SU-DHL-6 (cell line): ENCODE measurements around the gene SLC16A6.

Experiments used
- H2AFZ ChIP-seq: fragments of 200-600 bp; sonication (generic); 2 replicates; pipeline ENCODE4 v1.6.1; 2014; ENCODE audit warnings: low read depth, mild to moderate bottlenecking, moderate library complexity, mixed read lengths, antibody characterized with exemption, low read length; ENCODE audit not compliant: severe bottlenecking
- H3F3A ChIP-seq: fragments of 200-600 bp; shearing (Covaris generic); 2 replicates; pipeline ENCODE4 v1.6.0; 2016; ENCODE audit warnings: antibody characterized with exemption, mild to moderate bottlenecking; ENCODE audit not compliant: insufficient read depth
- H3K27ac ChIP-seq: fragments of 200-600 bp; sonication (generic); 2 replicates; pipeline ENCODE4 v1.5.1; 2016; ENCODE audit warnings: low read depth, mild to moderate bottlenecking, low read length, moderate library complexity, mixed read lengths
- H3K27me3 ChIP-seq: fragments of 200-600 bp; sonication (generic), shearing (Covaris generic); 2 replicates; pipeline ENCODE4 v1.6.0; 2014; ENCODE audit warnings: mild to moderate bottlenecking, low read length
- H3K36me3 ChIP-seq: fragments of 200-600 bp; sonication (generic); 2 replicates; pipeline ENCODE4 v1.6.1; 2014; ENCODE audit warnings: mild to moderate bottlenecking, low read length, mixed read lengths
- H3K4me2 ChIP-seq: fragments of 300-600, 200-600 bp; shearing (Covaris generic), sonication (generic); 2 replicates; pipeline ENCODE4 v1.6.0; 2014; ENCODE audit warnings: low read length, low read depth, mild to moderate bottlenecking; ENCODE audit not compliant: poor library complexity, severe bottlenecking
- H3K4me3 ChIP-seq: fragments of 200-600 bp; sonication (generic); 2 replicates; pipeline ENCODE4 v1.5.1; 2014; ENCODE audit warnings: antibody characterized with exemption, low read length, mild to moderate bottlenecking, mixed read lengths; ENCODE audit not compliant: insufficient read depth, poor library complexity, severe bottlenecking
- H3K79me2 ChIP-seq: fragments of 200-600 bp; sonication (generic); 2 replicates; pipeline ENCODE4 v1.6.1; 2014; ENCODE audit warnings: mild to moderate bottlenecking, low read length, moderate library complexity; ENCODE audit not compliant: insufficient read depth
- H3K9ac ChIP-seq: fragments of 200-600 bp; sonication (generic); 2 replicates; pipeline ENCODE4 v1.7.0; 2014; ENCODE audit warnings: mild to moderate bottlenecking, low read length
- H3K9me2 ChIP-seq: fragments of 200-600 bp; sonication (generic); replicated peaks from 2 replicates; pipeline ENCODE4 v1.6.1; 2014; ENCODE audit warnings: low read length; ENCODE audit not compliant: insufficient read depth
- H3K9me3 ChIP-seq: fragments of 200-600 bp; sonication (generic); 2 replicates; pipeline ENCODE4 v1.6.1; 2014; ENCODE audit warnings: low read length, mixed read lengths; ENCODE audit not compliant: insufficient read depth
- H4K20me1 ChIP-seq: fragments of 200-600 bp; sonication (generic); 2 replicates; pipeline ENCODE4 v1.6.1; 2014; ENCODE audit warnings: low read depth, mild to moderate bottlenecking, antibody characterized with exemption, low read length, moderate library complexity, mixed read lengths
- CTCF ChIP-seq: fragments of 200-600 bp; sonication (generic); IDR thresholded peaks from one replicate; pipeline ENCODE4 v1.5.1; 2017; ENCODE audit warnings: antibody characterized with exemption, mild to moderate bottlenecking, low read length, moderate library complexity; ENCODE audit not compliant: insufficient read depth, poor library complexity, severe bottlenecking
- EZH2phosphoT487 ChIP-seq: fragments of 200-600 bp; sonication (generic), shearing (Covaris generic); conservative IDR thresholded peaks from 2 replicates; pipeline ENCODE4 v1.6.1; 2018; ENCODE audit warnings: mild to moderate bottlenecking, antibody characterized with exemption, low read length, moderate library complexity, mixed read lengths

Gene SLC16A6

GRCh38 chr17:68299817-68300216 lies 8.9 kb upstream of the SLC16A6 start:
- no peaks in the 10 kb centered on the region for H3F3A ChIP-seq
- H4K20me1 ChIP-seq: no peaks in the 10 kb centered on the region
- H2AFZ ChIP-seq: no peak overlapping the region
- no peak overlapping the region for H3K27ac ChIP-seq
- no peaks in the 10 kb centered on the region for H3K9me3 ChIP-seq
- H3K79me2 ChIP-seq: peaks cover 4% of the 10 kb centered on the region; the same call in 1 of the 2 replicates
- no peaks in the 10 kb centered on the region for H3K27me3 ChIP-seq
- H3K9ac ChIP-seq: no peak overlapping the region
- no peak overlapping the region for H3K4me3 ChIP-seq
- no peak for TF ChIP-seq EZH2phosphoT487
- no peak for TF ChIP-seq CTCF
- no peaks in the 10 kb centered on the region for H3K36me3 ChIP-seq
- H3K4me2 ChIP-seq: no peak overlapping the region
- H3K9me2 ChIP-seq: no peaks in the 10 kb centered on the region

DNA sequence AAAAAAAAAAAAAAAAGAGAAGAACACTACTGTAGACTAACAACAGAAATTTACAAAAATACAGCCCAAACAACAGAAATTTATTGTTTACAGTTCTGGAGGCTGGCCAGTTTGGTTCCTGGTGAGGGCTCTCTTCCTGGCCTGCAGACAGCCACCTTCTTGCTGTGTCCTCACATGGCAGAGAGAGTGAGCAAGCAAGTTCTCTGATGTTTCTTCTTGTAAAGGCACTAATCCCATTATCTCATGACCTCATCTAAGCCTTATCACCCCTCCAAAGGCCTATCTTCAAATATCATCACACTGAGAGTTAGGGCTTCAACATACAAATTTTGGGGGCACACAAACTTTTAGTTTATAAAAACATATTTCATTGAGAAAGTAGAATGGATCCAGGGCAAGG lies 7.7 kb upstream of the SLC16A6 start:
- Histone ChIP-seq H3K4me2 (no peak overlapping the region), H3K27ac (no peak overlapping the region), H3K79me2 (peaks cover 16% of the 10 kb centered on the region), H3F3A (no peaks in the 10 kb centered on the region), H3K9me2 (no peaks in the 10 kb centered on the region), H3K9ac (no peak overlapping the region), H3K4me3 (no peak overlapping the region), H3K27me3 (no peaks in the 10 kb centered on the region), H3K36me3 (no peaks in the 10 kb centered on the region), H2AFZ (no peak overlapping the region), H3K9me3 (no peaks in the 10 kb centered on the region), H4K20me1 (no peaks in the 10 kb centered on the region)
- no peak for TF ChIP-seq EZH2phosphoT487

- no peaks in the 10 kb centered on the region for H3K27me3 ChIP-seq
- TF ChIP-seq CTCF: no peak
- TF ChIP-seq EZH2phosphoT487: no peak
- peaks cover 23% of the 10 kb centered on the region for H3K79me2 ChIP-seq
- peaks cover 10% of the 10 kb centered on the region; the same call in 1 of the 2 replicates for H3F3A ChIP-seq
- no peak overlapping the region for H3K27ac ChIP-seq
- no peaks in the 10 kb centered on the region for H3K9me2 ChIP-seq
- no peak overlapping the region for H2AFZ ChIP-seq
- no peak overlapping the region for H3K4me3 ChIP-seq
- no peaks in the 10 kb centered on the region for H3K36me3 ChIP-seq
- no peak overlapping the region for H3K4me2 ChIP-seq
- no peaks in the 10 kb centered on the region for H4K20me1 ChIP-seq
- no peaks in the 10 kb centered on the region for H3K9me3 ChIP-seq
- H3K9ac ChIP-seq: no peak overlapping the region
These were observed 6.3 kb upstream of the SLC16A6 start for GRCh38 chr17:68297195-68297594.

DNA sequence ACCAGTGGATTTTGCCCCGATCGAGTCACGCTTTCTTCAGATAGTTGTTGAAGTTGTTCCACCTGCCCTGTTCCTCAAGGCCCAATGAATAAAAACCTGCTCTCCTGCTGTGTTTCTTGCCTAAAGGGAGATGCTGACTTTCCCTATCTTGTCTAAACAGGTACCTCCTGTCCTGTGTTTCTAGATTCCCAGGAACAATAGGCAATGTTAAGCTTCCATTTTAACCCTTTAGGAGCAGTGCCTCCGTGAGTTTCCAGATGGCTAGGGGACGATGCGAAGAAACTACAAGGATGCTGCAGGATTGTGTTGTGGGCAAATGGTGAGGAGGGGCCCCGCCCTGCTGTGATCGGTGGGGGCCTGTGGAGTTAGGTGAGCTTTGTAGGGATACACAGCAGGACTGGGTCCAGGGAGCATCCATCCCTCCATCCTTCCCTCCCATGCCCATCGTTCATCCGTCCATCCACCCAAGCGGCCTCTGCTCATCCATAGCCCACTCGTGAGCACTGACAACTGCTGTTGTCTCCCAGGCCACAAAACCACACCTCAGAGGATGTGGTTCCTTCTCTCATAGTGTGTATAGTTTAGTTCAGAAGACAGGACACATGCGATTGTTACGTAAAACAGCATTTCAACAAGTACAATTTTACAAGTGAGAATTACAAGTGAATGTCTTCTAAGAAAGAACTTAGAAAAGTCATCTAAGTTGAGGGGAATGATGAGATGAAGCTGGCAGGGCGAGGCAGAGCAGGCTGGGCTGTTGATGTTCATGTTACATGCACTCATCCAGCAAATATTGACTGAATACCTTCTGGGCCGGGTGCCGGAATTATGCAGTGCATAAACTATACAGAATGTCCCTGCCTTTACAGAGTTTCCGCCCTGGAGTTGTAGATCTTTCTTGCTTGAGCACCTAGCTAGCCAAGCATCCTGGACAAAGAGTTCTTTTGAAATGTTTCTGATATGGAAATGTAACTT lies 5.6 kb upstream of the SLC16A6 start:
- Histone ChIP-seq H3K4me3 (no peak overlapping the region), H3K36me3 (no peaks in the 10 kb centered on the region), H3K4me2 (no peak overlapping the region), H3K79me2 (peaks cover 23% of the 10 kb centered on the region), H3K9me2 (no peaks in the 10 kb centered on the region), H3K9me3 (no peaks in the 10 kb centered on the region), H3K27ac (no peak overlapping the region), H3K27me3 (no peaks in the 10 kb centered on the region), H2AFZ (no peak overlapping the region), H3K9ac (no peak overlapping the region), H4K20me1 (no peaks in the 10 kb centered on the region), H3F3A (peaks cover 10% of the 10 kb centered on the region; the same call in 1 of the 2 replicates)
- no peak for TF ChIP-seq EZH2phosphoT487
- TF ChIP-seq CTCF: no peak
